ENCODE measurements around the gene GNB1.
"Not testable (repeated sequence)": the region's sequence is repeated elsewhere in the genome, so short reads cannot be mapped to it uniquely, and the experiment has no call there.

GNB1 gene

GRCh38 chr1:1858382-1859086, 32.4 kb downstream of the GNB1 start:
- peak; percentile 79 for DNase-seq

GRCh38 chr1:1857096-1857703, 33.7 kb downstream of the GNB1 start:
- DNase-seq: no peak

DNA sequence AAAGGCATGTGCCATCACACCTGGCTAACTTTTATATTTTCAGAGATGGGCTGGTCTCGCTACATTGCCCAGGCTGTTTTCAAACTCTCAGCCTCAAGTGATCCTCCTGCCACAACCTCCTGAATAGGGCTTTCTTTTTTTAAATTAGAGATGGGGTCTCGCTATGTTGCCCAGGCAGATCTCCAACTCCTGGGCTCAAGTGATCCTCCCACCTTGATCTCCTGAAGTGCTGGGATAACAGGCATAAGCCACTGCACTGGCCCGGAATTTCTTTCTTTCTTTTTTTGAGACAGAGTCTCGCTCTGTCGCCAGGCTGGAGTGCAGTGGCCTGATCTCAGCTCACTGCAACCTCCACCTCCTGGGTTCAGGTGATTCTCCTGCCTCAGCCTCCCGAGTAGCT, 34.7 kb downstream of the GNB1 start:
- DNase-seq: not testable (repeated sequence)

DNA sequence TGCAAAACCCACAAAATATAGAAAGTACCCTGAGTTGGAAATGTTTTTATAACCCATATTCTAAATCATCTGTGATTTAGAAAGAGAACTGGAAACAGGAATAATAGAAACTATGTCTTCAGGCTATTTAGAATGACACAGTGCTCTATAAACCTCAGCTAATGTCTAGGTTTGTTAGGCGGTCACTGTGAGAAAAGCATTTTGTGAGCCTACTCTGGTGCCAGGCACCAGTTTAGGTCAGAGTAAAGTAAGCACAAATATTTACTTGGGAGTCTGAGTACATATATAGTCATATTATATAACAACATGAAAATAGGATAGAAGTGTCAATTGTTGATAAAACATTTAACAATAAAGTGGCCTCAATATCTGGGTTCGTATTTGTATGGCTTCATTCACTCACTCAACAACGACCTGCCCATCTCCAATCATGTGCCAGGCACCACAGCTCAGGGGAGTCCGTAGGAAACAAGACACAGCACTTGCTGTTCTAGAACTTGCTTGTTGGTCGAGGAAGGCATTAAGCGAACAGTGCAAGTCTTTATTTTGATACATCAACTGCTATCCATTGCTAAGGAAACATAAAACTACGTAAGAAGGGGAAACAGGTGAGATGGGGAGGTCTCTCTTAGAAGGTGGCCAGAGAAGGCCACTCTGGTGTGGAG, 37.2 kb downstream of the GNB1 start:
- no peak for DNase-seq

DNA sequence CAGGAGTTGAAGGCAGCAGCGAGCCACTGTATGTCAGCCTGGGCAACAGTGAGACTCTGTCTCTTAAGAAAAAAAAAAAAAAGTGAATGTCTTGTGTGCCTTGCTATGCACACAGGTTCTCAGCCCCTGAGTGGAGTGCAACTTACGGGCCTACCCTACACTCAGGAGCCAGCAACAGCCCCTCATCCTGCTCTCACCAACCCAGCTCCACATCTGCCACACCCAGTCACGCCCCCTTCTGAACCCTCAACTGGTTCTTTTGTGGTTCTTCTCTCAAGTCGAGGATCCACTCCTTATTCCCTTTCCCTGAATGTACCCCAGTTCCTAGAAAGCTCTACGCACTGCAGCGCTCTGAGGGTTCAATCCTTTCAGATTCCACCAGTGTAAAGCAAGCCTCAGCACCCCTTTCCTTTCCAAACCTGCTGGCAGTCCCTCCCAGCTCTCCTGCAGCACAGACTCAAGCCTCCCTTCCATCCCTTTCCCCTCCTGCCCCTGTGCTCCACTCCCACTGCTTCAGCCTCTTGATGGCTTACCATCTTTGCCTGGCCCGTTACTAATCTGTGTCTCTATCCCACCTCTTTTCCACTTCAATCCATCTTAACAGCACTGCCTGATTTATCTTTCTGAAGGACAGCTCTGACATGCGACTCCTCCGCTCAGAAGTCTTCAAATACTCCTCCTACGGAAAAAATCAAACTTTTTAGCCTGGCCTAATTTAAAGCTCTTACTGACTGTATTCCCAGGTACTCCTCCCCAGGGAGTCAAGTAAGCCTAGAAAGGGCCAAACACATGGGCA, 38.1 kb downstream of the GNB1 start:
- no peak for DNase-seq

DNA sequence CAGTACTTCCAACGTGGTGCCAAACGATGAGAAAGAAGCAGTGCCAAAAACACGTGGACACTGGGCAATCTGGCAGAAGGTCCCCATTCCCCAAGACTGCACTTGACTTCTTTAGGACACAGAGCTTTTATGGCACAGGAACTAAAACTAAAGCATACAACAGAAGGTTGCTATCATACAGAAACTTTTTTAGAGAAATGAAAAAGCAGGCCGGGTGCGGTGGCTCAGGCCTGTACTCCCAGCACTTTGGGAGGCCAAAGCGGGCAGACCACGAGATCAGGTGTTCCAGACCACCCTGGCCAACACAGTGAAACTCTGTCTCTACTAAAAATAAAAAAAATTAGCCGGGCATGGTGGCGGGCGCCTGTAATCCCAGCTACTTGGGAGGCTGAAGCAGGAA, 43.0 kb downstream of the GNB1 start:
- no peak for DNase-seq

- DNase-seq: no peak
Measured at GRCh38 chr1:1847061-1847850, 43.6 kb downstream of the GNB1 start.

DNA sequence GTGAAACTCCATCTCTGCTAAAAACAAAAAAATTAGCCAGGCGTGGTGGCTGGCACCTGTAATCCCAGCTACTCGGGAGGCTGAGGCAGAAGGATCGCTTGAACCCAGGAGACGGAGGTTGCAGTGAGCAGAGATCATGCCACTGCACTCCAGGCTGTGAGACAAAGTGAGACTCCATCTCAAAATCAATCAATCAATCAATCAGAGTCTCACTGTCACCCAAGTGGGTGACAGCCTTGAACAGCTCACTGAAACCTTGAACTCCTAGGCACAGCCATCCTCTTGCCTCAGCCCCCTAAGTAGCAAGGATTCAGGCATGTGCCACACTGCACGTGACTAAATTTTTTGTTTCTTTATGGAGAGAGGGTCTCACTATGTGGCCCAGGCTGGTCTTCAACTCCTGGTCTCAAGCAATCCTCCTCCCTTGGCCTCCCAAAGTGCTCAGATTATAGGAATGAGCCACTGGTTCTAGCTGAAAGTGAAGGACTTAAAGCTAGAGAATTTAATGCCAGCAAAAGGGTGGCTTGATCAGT, 44.4 kb downstream of the GNB1 start:
- no peak for DNase-seq

DNA sequence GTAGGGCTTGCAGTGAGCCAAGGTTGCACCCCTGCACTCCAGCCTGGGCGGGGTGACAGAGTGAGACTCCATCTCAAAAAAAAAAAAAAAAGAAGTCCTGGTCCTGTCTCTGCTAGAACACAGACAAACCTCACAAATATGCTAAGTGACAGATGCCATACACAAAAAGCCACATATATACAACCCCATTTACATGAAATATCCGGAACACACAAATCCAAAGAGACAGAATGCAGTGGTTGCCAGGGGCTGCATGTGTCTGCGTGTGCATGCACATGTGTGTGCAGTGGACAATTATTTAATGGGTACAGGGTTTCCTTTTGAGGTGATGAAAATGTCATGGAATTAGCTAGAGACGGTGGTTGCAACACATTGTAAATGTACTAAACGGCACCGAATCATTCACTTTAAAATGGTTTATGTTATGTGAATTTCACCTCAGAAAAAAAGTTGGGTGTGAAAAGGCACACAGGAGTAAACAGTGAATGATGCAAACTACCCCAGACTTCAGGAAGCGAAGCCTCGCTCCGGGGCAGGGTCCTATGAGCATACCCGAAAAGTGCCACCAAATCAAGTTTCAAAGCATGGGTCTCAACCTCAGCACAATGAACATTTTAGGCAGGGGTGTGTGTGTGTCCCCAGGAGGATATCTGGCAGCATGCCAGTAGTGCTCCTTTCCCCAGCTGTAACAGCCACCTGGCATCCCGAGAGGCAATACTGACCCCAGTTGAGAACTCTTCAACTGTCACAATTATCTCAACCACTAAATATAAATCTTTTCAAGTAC, 48.3 kb downstream of the GNB1 start:
- no peak for DNase-seq

- no peak for DNase-seq
Measured at GRCh38 chr1:1841575-1841995, 49.3 kb downstream of the GNB1 start.

- DNase-seq: no peak
Measured at GRCh38 chr1:1839311-1839965, 51.4 kb downstream of the GNB1 start.

DNA sequence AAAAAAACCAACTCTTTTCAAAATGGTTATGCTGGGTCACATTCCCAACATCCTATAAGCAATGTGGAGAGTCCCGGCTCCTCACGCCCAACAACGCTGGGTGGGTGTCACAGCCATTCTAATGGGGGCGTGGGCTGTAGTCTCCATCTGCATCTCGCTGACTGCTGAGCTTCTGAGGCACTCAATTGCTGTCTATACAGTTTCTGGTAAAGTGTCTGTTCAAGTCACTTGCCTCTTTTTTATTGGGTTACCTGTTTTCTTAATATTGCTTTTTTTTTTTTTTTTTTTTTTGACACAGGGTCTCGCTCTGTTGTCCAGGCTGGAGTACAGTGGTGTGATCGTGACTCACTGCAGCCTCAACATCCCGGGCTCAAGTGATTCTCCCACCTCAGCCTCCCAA, 54.8 kb downstream of the GNB1 start:
- DNase-seq: no peak

DNA sequence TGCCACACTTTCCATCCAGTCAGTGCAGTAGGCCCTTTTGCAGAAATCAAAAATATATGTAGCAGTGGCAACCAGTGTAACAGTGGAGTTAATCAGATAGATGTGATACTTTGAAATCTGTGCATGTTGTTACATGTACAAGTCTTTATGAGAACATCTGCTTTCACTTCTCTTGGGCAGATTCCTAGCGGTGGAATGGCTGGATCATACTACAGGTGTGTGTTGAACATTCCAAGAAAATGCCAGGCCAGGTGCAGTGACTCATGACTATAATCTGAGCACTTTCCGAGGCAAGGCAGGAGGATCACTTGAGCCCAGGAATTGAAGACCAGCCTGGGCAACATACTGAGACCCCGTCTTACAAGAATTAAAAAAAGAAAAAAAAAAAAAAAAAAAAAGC, 55.3 kb downstream of the GNB1 start:
- no peak for DNase-seq

DNA sequence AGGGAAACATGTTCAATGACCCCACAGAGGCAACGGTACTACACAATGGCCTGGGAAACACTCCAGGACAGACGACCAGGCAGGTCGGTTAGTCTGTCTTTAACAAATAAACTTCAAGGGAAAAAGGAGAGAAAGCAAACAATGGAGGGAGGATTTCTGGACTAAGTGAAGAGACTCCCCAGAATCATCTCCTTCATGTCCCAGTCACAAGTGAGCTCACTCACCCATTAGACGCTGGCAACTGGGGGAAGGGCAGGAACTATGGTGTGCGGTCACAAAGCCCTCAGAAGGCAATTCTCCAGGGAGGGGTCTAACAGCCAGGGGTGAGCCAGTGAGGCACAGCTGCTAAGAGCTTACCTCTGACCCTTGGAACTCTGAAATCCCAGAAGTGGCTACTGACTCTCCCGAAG, 57.0 kb downstream of the GNB1 start:
- DNase-seq: peak; percentile 10

GRCh38 chr1:1833456-1833855, 57.4 kb downstream of the GNB1 start:
- DNase-seq: no peak

GRCh38 chr1:1832820-1833219, 58.1 kb downstream of the GNB1 start:
- no peak for DNase-seq

- DNase-seq: no peak
Measured at GRCh38 chr1:1832166-1832565, 58.7 kb downstream of the GNB1 start.

DNA sequence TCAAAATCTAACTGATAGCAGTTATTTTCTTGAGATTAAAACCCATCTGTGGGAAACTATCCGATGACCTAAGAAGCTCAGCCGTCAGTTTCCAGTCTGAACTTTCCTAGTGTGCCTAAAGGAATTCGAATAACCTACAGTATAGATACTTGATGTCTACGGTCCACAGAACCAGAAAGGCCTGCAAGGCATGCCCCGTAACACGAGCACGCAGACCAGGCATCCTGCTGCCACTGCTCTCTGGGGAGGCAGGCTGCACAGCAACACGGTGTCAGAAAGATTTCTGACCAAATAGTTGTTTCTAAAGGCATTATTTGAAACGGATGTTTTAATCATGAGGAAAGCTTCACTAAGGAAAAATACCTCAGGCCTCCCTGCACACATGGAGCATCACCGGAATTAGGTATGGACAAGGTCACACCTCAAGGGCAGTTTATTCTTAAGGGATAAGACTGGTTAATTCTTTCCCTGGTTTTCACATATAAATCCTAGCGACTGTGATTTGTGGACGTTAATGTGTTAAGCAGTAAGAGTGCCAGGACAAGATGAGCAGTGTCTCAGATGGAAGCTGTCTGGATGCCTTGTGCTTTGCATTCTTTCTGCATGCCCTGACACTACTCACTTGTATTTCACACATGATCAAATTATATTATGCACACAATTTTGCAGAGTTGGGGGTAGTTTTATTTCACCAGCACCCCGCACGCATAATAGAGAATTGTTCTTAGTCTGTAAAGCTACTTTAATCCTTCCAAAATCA, 63.6 kb downstream of the GNB1 start:
- DNase-seq: peak; percentile 38

- peak; percentile 28 for DNase-seq
Measured at GRCh38 chr1:1826356-1827088, 64.4 kb downstream of the GNB1 start.
